Glomerular visceral epithelial cell (primary cell): ENCODE data around the gene CFP.
"Not testable (repeated sequence)": the region's sequence is repeated elsewhere in the genome, so short reads cannot be mapped to it uniquely, and the experiment has no call there.

Source experiments
- DNase-seq: peaks from one replicate; pipeline ENCODE4 v3.0.0-alpha.2; 2016; ENCODE audit errors: extremely low spot score

CFP gene

DNA sequence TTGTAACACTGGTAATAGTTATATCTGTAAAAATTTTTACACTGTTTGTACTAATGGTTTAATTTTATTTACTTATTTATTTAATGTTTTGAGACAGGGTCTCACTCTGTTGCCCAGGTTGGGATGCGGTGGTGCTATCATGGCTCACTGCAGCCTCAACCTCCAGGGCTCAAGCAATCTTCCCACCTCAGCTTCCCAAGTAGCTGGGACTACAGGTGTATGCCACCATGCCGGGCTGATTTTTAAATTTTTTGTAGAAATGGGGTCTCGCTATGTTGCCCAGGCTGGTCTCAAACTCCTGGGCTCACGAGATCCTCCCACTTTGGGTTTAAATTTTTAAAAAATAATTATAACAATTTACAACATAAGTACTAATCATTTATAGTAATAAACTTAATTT is 26.6 kb downstream of the CFP start:
- DNase-seq = not testable (repeated sequence)

DNA sequence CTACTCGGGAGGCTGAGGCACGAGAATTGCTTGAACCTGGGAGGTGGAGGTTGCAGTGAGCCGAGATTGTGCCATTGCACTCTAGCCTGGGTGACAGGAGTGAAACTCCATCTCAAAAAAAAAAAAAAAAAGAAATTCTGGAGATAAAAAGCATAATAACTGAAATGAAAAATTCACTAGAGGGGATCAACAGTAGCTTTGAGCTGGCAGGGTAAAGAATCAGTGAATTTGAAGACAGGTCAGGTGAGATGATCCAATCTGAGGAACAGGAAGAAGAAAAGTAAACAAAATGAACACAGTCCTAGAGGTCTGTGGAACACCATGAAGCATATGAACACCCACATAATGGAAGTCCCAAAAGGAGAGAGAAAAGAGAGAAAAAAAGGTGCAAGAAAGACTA is 32.5 kb downstream of the CFP start:
- no peak for DNase-seq

DNA sequence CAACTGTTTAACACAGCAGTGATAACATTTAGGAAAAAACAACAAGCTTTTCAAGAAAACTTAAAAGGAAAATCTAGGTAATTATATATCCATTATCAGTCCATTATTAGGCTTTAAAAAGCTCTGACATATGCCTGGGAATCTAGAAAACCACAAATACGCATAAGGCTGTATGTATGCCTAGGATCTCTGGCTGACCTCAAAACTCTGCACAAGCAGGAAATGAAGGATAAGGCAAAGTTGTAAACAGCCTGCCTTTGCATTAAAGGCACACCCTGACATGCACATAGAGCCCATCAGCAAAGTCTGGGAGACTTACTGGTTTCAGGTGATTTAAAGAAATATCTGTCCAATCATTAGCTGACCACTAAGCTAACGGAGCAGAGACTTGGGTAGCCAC is 33.5 kb downstream of the CFP start:
- no peak for DNase-seq

DNA sequence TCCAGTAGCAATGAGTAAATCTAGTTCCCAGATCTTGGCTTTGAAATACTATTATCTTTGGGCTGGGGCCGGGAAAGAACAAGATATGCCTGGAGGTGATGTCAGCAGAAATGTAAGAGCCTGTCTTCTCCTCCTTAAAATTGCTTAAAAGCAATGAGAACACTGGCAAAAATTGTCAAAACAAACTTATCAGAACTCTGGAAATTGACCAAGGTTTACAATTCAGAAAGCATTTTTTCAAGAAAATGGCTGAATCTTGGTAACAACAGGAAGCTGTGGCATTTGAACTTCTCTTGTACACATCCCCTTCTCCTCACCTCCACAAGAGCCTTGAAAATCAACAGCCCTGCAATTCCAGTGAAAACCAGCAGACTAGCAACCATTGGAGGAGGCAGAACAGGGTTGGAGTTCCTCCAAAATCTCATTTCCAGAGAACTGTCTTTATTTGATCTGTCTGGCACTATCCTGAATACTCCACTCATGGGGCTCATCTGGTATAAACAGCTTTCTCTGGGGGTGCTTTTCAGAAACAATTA is 33.9 kb downstream of the CFP start:
- DNase-seq = no peak

DNA sequence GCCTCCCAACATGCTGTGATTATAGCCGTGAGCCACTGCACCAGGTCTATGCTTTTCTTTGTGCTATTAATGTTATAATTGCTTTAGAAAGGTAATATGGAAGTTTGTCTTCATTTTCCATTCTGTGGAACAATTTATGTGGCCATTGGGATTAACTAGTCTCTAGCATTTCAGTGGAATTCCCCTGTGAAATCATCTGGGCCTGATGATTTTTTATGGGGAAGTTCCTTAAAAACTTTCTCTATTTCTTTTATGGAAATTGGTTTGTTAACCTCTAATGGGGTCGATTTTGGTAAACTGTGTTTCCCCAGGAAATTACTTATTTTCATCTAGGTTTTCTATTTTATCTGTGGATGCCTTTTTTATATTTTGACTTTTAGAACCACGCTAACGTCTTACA is 36.2 kb downstream of the CFP start:
- no peak for DNase-seq

DNA sequence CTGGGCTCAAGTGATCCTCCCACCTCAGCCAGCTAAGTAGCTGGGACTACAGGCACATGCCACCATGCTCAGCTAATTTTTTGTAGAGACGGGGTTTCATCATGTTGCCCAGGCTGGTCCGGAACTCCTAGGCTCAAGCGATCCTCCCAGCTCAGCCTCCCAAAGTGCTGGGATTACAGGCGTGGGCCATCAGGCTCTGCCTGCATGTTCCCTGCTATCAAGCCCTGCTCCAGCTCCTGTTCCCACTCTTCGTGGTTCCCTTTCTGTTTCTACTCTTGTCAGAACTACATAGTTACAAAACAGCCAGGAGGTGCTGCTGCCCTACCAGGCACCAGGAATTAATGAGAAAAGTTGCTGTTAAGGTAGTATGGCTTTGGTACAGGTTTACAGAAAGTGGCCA is 38.7 kb downstream of the CFP start:
- DNase-seq = no peak

DNA sequence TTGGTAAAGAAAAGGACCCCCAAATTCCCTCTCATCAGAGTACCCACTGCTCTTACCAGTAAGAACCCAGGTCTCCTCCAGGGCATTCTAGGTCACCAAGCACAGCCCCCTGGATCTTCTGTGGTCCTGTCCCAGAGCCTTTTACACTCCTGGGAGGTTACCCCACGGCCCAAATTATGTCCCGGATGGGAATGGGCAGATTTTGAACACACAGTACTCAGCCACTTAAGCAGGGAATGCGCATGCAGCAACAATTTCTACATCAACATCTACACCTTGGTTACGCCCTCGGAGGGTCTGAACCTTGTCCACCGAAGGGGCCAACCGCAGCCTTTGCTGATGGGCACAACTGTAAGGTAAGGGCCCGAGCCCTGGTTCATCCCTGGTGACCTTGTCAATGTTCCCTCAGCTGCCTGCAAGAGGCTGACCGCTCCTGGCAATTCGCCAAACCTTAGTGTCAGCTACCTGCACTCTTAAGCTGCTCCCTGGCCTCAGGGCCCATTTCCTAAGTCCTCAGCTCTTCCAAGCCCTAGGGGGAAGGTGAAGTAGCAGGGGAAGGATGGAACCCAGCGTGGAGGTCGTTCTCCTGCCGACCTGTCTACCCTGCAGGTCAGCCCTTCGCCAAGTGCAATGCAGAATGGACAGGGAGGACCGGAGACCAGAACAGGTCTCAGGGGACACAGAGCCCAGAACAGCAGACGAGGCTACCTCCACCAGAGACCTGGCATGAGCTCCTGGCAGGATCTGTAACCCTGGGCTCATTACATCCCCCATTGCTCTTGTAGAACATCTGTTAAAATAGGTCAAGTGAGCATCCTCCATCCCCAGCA is 41.6 kb downstream of the CFP start:
- DNase-seq = no peak

DNA sequence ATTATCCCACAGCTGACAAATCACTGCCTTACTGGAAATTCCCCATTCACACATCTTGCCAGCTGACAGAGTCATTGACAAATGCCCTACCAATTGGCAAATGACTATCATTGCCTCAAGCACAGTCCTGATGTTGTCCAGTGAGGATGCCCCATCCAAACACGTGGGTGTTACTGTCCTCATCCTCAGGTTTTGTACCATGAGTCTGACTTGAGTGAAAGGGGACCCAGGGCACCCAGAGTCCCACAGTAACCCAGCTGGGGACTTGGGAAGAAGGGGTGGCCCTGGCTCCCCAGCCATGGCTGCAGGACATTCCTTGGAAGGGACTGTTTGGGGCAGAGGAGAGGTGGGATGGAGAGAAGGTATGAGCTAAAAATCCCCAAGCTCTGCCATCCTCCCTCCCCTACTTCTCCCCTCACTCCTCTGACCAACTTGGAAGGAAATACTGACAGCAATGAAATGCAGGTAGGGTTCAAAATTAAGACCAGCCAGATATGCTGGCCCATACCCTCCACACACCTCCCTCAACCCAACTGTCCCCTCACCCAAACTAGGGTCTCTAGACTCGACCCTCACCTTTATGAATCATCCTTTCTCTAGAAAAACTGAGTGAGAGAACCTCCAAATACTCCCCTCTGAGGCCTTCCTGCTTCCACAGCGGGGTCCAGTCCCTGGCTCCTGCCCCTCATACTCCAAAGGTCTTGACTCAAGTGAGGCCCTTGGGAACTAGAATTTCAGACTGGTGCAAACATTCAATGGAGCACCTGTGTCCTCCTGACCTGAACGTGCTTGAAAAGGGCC is 42.4 kb downstream of the CFP start:
- DNase-seq = no peak

DNA sequence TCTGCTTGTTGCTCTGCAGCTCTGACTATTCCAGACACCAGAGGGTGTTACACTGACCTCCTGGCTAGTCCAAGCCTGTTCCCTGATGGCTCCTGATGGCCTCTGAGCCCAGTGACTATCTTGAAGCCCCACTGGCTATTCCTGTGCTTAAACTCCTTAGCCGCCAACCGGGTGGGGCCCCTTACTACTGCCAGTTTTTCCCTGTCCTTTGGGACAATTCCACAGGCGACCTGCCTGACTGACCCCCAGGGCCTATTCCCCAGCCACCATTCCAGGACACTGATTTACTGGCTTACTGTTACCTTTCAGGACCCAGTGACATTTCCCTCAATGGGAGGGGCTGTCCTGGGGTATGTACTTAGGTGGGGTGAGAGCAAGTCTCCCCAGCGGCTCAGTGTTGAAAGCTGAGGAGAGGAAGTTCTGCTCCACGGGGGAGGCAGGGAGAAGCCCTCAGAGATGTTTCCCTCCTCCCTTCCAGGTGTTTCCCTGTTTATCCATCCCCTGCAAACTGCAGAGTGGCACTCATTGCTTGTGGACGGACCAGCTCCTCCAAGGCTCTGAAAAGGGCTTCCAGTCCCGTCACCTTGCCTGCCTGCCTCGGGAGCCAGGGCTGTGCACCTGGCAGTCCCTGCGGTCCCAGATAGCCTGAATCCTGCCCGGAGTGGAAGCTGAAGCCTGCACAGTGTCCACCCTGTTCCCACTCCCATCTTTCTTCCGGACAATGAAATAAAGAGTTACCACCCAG is 43.5 kb downstream of the CFP start:
- DNase-seq = no peak

DNA sequence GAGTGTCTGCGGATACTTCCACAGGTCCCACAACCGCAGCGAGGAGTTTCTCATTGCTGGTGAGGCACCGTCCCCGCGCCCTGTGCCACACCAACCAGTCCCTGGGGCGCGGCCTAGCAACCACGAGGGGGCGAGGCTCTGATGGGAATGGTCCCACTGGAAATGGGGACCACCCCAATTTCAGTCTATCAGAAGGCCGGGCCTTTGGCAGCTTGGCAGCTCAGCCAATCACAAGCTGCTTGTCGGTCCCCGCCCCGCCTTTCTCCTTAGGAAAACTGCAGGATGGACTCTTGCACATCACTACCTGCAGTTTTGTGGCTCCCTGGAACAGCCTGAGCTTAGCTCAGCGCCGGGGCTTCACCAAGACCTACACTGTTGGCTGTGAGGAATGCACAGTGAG is 44.5 kb downstream of the CFP start:
- DNase-seq = no peak

DNA sequence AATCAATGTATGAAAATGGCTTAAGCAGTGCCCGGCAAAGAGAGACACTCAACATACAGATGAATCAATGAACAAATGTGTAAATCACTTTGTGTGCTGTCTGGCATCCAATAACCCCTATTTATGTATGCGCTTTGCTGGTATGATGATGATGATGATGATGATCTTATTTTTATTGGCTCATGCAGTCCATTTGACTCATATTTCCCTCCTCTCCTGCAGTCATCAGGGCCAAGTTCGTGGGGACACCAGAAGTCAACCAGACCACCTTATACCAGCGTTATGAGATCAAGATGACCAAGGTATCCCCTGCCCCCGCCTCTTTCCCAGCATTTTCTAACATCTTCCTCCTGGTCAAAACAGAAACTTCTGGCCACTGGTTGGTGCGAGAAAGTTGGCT is 45.0 kb downstream of the CFP start:
- DNase-seq = no peak

DNA sequence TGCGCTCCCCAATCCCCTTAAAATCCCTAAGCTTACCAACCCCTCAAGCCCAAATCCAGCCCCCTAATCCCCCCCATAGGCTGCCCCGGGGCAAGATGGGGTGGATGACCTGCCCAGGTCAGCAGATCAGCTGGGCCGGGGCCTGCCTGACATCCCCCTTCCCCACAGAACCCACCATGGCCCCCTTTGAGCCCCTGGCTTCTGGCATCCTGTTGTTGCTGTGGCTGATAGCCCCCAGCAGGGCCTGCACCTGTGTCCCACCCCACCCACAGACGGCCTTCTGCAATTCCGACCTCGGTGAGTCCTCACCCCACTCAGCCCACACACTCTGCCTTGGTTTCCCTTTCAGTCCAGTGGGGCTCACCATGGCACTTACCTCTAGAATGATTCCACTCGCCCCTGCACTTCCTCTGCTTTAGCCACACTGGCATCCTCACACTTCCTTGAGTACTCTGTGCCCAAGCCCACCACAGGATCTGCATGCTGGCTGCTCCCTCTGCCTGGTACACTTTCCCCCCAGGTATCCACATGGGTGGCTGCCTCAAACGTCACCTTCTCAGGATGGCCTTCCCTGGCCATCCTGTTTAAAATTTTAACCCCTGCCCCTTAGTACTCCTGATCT is 46.4 kb downstream of the CFP start:
- no peak for DNase-seq

DNA sequence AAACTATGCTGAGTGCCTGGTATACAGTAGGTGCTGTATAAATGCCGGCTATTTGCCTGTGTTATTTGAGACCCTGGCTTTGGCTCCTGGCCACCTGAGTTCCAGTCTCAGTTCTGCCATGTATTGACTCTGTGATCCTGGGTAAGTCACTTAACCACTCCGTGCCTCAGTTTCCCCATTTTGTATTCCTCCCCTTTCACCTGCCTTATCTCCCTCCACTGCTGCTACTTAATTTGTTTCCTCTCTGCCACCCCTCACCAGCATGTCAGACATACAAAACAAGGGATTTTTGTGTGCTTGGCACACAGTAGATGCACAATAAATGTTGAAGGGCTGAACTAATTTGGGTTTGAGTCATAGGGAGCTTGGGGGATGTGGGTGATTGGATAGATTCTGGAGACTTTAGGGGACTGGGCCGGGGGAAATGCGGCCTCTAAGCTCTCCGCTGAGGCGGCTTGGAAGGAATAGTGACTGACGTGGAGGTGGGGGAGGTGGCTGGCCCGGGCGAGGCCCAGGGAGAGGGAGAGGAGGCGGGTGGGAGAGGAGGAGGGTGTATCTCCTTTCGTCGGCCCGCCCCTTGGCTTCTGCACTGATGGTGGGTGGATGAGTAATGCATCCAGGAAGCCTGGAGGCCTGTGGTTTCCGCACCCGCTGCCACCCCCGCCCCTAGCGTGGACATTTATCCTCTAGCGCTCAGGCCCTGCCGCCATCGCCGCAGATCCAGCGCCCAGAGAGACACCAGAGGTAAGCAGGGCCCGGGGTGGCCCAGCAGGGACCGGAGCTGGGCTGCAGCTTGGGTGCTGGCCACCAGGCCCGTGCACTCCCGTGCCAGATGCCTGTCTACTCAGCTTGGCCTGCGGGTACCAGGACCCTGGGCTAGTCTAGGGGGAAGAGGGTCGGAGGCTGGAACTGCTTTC is 47.7 kb downstream of the CFP start, which contains the start of gene TIMP1:
TIMP1 (plus strand) TSS at position 706 of the 917 bp plus-strand sequence. CDS start 980 bp downstream, outside the sequence.
- peak; percentile 87 for DNase-seq

DNA sequence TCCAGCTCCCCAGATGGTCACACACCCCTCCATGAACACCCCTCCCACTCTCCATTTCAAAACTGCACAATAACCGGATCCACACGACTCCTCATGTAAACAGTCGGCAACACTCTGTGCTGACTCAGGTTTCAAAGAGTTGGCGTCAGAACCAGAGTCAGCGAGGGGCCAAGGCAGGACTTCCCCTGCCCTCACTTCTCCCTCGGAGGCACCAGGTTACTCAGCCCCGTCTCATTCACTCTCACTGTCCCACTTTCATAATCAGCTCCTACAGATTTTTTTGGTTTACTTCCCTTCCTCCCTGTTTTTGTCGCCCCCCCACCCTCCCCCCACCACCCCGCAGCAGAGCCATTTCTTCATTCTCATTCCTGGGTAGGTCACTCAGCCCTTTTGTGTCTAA is 50.2 kb downstream of the CFP start:
- no peak for DNase-seq

DNA sequence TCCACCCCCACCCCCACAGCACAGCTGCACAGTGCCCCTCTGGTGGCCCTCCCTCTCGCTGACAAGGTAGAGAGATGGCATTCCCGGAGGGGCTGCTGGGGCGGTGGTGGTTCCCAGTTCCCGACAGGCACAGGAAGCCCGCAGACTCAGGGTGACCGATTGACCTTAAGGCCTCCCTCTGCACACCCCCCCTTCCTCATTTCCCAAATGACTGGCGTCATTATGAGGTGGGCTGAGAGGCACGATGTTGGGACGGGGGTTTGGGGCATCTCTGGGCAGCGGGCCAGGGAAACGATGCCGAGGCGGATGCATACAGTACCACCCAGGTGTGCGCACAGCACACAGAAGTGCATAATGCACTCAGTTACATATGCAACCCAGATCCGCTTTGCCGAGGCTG is 51.0 kb downstream of the CFP start:
- no peak for DNase-seq

DNA sequence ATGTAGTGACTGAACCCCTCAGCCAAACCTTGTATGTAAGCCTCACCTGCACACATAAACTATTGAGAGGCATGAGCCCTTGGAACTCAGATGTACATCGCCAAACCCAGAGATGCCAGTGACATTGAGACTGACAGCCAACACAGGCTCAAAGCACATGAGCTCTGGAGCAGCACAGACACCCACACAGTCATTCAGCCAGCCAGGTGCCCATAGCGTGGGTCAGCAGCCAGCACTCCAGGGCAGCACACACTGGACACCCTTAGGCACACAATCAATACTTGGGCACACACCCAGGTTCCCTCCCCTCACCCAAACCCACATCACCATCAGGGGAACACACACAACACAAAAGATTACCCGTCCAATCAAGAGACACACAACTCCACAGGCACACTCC is 51.8 kb downstream of the CFP start:
- DNase-seq = no peak

DNA sequence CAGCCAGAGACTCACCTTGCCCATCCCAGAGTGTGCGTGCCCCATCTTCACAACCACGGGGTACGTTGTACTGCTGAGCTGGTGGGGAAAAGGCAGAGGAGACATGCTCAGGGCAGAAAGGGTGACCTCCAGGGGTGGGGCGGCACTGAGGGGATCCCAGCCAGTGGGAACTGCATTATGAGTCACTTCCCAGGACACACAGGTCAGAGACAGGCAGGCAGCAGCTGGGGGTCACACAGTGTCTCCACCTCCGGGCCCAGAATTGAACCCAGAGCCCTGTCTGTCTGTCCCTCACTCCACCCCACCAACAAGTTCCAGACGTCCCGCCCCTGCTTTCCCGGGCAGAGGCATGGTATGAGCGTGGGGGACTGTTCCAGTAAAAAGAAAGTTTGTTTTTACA is 52.3 kb downstream of the CFP start:
- no peak for DNase-seq

DNA sequence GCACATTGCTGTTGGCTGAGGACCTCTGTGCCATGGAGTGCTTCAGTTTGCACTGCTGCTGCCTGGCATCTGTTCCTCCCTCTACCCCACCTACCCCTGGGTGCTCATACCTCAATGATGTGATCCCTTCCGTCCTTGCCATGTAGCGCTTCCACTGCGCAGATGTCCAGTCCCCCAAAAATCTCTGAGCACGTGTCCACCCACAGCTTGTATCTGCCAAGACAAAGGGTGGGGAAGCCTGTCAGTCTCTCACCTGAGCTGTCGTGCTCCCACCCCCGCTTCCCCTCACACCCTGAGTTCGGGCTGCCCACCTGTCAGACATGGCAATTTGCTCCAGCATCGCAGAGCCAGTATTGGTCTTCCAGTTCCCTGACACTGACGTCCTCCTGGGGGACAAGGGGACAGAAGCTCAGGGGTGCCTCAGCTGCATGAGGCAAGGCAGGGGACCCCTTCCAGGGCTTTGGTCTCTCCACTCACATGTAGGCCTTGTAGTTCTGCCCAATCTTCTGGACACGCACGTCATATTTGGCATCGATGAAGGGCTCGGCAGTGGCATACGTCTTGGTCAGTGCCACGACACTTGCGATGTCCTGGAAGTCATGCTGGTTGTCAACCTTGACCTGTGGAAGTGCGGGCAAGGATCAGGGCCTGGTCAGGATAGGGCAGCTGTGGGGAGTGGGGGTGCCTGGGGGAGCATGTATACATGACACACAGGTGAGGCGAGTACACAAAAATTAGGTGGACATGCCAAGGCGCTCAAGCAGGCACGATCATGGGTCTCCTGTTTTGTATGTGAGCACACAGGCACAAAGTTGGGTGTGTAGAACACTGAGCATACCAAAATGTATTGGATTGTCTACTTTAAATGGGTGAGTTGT is 53.5 kb downstream of the CFP start:
- DNase-seq = no peak

DNA sequence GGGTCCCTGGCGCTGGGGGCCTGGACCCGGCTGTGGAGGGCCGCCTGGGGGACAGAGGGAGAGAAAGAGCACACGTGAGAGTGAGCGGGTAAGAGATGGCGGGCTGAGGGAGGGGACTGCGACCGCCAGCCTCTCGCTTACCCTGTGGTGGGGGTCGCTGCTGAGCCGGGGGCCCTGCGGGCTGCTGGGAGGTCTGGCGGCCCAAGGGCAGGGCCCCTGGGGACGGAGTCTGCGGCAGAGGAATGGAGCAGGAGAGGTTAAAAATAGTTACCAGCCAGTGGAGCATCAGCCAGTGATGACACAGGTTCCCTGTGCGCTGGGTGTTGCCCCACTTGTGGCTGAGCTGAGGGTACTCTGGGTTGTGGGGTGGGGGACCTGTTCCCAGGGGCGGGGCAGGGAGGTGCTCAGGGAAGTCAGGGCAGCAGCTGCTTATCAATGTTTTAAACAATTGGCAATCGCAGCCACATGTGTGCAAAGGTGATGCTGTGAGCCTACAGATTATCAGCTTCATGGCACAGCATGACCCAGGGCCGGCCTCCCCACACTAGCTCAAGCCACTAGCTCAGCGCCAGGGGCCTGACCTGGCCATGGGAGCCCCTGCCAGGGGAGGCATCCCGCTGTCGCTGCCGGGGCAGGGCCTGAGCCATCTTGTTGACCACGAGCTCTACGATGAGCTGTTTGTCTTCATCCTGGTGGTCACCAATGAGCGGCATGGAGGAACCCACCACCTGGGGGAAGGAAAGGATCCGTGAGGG is 55.0 kb downstream of the CFP start:
- no peak for DNase-seq
